GM19238 (cell line): ENCODE results near the gene CENPH.
"Not testable (repeated sequence)": the region's sequence is repeated elsewhere in the genome, so short reads cannot be mapped to it uniquely, and the experiment has no call there.

Source experiments
- DNase-seq: peaks from one replicate; pipeline ENCODE4 v3.0.0; 2011; ENCODE audit warnings: low spot score; ENCODE audit not compliant: insufficient read length

CENPH gene

GRCh38 chr5:69209602-69210001, 20.2 kb downstream of the CENPH start:
- DNase-seq, result no peak

DNA sequence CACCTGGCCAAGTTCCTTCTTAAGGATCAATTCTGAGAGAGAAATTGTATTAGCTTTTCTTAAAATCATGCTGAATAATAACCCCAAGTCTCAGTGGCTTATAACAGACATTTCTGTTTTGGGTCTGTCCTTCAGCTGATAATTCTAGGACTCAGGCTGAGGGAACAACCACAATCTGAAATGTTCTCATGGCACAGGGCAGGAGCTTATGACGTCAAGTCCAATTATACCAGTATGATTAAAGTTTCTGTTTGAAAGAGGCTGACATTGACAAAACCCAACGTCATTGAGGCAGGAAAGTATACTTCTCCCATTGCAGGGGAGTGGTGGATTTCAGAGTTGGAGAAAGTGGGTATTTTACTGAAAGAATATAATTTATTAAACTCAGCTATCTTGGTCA, 21.8 kb downstream of the CENPH start:
- DNase-seq, result no peak

DNA sequence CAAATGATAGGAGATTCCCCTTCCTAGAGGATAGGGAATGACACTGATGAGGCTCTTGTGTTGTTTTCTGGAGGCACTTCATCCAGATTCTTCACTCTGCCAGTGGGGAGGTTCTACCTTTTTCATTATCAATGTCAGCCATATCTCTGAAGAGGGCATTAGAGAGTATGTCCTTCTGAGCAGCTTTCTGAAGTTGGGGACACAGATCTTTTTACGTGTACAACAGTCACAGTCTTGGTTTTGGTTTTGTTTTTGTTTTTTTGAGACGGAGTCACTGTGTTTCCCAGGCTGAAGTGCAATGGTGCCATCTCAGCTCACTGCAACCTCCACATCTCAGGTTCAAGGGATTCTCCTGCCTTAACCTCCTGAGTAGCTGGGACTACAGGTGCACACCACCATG, 22.6 kb downstream of the CENPH start:
- DNase-seq, result no peak

DNA sequence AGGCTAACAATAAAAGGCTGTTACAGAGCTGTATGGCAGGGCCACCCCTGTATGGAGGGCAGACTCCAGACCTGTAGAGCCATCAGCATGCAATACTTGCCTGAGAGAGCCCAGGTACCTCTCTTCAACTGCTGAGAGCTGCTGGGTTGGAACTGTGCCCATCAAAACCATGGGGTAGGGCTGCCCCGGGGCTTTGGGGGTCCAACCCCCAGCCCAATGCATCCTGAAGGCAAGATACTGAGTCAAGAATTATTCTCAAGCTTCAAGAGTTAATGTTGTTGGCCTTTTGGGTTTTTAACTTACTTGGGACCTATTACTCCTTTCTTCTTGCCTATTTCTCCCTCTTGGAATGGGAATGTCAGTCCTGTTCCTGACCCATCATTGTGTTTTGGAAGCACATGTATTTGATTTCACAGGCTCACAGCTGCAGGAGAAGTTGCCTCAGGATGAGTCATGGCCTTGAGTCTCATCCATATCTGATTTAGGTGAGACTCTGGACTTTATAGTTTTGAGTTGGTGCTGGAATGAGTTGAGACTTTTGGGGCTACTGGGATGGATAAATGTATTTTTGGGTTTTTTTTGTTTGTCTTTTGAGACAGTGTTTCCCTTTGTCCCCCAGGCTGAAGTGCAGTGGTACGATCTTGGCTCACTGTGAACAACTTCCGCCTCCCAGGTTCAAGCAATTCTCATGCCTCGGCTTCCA, 24.3 kb downstream of the CENPH start:
- DNase-seq, result no peak

DNA sequence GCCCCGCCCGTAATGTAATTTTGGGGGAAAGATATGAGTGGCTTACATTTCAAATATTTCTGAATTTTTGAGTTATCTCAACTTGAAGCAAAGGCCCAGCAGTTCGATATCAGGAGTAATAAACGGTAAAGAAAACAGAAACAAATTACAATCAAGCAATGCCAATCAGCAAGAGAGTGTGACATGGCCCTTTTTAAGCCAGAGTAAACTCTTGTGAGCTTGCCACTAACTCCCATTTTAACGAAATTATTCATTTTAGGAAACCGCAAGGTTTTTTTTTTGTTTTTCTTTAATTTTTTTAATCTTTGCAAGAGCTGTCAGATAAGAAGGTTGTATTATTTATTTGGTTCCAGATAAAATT, 27.7 kb downstream of the CENPH start:
- DNase-seq, result no peak

DNA sequence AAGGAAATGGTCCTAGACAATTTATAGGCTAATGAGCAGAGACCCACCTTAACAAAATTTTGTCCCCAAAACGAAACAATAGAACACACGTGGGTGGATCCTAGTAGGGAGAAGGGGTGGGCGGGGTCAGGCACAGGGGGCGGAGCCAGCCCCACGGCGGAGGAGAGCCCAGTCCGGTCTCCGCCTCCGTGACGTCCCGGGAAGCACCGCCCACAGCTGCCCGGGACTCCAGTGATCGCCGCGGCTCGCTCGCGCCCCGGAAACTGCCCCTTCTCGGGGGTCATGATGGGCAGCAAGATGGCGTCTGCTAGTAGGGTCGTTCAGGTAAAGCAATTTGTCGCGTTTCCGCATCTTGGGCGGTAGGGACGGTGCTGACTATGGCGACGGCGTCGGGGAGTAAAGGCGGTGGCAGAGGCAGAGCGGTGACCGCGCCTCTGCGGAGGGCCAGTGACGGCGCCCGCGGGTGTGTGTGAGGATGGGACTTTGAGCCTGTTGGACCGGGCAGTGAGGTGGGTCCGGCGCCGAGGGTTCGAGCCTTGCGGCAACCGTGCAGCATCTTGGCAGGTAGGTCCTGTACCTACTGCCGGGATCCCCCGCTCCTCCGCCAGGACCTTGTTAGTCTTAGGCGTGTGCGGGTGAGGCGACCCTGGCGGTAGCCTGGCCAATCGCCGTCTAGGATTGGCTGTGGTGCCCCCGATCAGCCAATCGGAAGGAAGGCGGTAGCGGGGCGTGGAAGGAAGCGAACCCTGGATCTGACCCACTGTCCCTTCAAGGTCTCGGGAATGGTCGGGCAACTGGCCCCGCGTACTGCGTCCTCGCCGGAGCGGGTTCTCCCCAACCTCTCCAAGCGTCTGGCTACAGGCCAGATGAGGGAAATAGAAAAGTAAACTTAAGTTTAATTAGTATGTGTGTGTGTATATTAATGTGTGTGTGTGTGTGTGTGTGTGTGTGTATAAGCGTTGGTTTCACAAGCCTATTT, 28.5 kb downstream of the CENPH start:
- peak; percentile 93 for DNase-seq

DNA sequence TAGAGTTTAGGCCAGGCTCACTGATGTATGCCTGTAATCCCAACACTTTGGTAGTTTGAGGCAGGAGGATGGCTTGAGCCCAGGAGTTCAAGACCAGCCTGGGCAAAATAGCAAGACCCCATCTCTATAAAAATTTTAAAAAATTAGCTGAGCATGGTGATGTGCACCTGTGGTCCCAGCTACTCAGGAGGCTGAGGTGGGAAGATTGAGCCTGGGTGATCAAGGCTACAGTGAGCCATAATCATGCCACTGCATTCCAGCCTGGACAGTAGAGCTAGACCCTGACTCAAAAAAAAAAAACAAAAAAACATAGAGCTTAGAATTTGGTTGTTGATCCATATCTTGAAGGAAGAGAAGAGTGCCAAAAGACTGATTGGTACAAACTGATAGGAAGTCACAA, 30.6 kb downstream of the CENPH start:
- no peak for DNase-seq

- DNase-seq, result not testable (repeated sequence)
These were observed 31.0 kb downstream of the CENPH start for GRCh38 chr5:69220371-69220770.

- DNase-seq, result not testable (repeated sequence)
These were observed 31.4 kb downstream of the CENPH start for GRCh38 chr5:69220833-69221232.

DNA sequence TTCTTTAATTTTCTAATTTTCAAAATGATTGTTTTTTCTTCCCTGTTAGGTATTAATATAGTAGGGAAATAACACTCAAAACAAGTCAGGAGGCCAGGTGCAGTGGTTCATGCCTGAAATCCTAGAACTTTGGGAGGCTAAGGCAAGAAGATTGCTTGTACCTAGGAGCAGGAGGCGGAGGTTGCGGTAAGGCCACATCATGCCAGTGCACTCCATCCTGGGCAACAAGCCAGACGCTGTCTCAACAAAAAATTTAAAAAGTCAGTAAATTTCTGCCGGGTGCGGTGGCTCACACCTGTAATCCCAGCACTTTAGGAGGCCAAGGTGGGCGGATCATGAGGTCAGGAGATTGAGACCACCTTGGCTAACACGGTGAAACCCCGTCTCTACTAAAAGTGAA, 35.1 kb downstream of the CENPH start:
- DNase-seq, result no peak

DNA sequence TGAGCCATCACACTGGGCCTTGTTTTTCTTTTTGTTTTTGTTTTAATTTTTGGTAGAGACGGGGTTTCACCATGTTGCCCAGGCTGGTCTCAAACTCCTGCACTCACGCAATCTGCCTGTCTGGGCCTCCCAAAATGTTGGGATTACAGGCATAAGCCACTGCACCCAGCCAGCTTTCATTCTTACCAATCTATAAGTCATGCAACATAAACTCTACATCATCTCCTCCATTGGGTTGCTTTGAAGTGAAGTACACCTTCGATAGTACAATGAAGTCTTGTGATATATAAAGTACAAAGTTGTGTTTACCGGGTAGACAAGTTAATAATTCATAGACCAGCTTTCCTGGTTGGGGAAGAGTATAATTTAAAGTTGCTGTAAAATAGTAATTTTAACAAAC, 36.5 kb downstream of the CENPH start:
- DNase-seq, result no peak

DNA sequence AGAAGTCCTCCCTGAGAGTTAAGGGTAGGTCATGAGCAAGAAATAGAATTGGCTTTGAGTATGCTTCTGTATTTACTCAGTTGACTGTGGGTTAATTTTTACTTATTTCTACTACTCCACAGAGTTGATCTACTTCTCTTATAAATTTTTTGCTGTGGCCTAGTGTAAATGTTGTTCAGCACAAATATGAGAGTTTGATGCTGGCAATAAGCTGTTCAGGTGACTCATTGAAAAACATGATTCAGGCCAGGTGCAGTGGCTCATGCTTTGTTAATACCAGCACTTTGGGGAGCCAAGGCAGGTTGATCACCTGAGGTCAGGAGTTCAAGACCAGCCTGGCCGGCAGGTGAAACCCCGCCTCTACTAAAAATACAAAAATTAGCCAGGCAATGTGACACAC, 40.8 kb downstream of the CENPH start:
- no peak for DNase-seq

- DNase-seq, result no peak
These were observed 41.9 kb downstream of the CENPH start for GRCh38 chr5:69231281-69231680.

DNA sequence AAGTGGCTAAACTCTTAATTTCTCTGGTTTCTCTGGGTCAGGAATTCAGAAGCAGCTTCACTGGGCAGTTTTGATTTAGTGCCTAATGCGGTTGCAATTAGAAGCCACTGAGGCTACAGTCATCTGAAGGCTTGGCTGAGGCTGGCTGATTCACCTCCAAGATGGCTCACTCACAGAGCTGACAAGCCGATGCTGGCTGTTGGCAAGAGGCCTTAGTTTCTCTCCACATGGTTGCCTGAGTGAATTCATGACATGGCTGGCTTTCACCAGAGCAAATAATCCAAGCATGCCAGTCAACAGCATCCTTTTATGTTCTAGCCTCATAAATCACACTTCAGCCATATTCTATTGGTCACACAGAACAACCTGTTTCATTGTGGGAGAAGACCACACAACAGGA, 42.5 kb downstream of the CENPH start:
- no peak for DNase-seq

DNA sequence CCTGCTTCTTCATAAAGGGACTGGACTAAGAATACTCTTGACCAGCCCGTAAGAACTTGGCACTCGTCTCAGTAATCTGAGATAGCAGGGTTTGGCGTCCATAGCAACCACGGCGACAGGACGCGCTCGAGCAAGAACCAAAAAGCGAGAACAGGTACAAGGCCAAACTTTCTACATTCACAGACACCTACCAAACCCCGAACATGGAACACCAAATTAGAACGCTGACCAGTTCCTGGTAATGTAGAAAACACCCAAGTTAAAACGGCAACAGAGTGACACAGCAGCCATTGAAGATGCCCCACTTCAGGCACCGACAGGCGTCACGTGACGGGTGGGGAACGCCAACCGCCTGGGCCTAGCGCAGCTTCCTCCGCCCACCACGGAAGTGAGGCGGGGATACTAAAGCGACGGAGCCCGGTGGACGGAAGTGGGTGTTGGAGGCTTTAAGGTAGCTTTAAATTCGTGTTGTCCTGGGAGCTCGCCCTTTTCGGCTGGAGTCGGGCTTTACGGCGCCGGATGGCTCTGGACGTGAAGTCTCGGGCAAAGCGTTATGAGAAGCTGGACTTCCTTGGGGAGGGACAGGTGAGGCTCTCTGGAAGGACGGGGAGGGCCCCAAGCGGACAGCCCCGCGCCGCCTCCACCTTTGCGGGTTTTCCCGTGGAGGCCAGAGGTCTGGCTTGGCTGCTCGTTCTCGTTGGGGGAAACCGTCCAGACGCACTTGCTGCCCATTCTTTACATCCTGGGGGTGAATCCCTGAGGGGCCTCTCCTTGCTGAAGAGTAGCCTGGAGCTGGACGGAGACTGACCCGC, 45.3 kb downstream of the CENPH start, which contains the start of gene CDK7:
TSS of gene CDK7 (plus strand) at position 430 of the 812 bp plus-strand sequence. CDS start at position 520, 90 bp downstream.
- DNase-seq, result peak; percentile 90

DNA sequence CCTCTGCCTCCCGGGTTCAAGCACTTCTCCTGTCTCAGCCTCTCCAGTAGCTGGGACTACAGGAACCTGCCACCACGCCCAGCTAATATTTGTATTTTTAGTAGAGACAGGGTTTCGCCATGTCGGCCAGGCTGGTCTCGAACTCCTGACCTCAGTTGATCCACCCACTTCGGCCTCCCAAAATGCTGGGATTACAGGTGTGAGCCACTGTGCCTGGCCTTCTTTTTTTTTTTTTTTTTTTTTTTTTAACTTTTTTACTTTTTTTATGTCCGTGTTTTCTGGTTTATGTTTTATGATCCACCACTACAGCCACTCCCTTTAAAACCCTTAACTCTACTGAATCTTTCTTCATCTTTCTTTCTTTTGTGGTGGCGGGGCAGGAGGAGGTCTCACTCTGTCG, 47.4 kb downstream of the CENPH start:
- not testable (repeated sequence) for DNase-seq

DNA sequence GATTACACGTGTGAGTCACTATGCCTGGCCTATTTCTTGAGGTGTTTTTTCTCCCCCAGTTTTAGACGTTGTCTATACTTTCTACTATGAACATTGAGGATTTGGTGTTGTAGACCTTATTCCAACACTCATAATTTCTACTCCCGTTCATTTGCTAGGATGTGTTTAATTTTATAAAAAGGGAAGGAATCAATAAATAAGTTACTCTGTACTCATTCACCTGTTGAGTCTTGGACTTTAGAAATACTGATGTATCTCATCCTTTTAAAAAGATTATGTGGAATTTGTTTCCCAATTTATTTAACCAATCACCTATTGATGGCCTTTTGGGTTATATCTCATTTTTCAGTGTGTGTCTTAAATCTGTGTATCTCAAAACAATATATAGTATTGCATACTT, 48.5 kb downstream of the CENPH start:
- no peak for DNase-seq

GRCh38 chr5:69238760-69239251, 49.4 kb downstream of the CENPH start:
- DNase-seq, result no peak

GRCh38 chr5:69242215-69242927, 53.0 kb downstream of the CENPH start:
- DNase-seq, result no peak

- DNase-seq, result no peak
These were observed 55.6 kb downstream of the CENPH start for GRCh38 chr5:69245031-69245430.

GRCh38 chr5:69248019-69248418, 58.6 kb downstream of the CENPH start:
- DNase-seq, result no peak
